Stimulated activated naive B cell treated with anti-CD40 and anti-IgM and Interleukin-4, amounts not matched to agents 10 μg/mL and 1 μg/mL and 100 μg/mL, for 72 hours (primary cell): ENCODE measurements around the gene STK4.

Experiments
- ATAC-seq, 2 donors: fragments of 150-1000 bp; cut with Tn5 transposase; replicated peaks; 2 replicates each; pipeline ENCODE4 v1.10.0; 2021; ENCODE audit warnings: moderate library complexity in 1 of 2
- DNase-seq: peaks from one replicate; pipeline ENCODE4 v3.0.0; 2021
- H3K27ac Mint-ChIP-seq: one replicate; pipeline ENCODE4 v1.8.0; 2022; ENCODE audit warnings: mild to moderate bottlenecking, mixed read lengths
- H3K27me3 Mint-ChIP-seq, 2 donors: one replicate each; pipeline ENCODE4 v1.8.0; 2022; ENCODE audit warnings: mixed read lengths in 2 of 2
- H3K36me3 Mint-ChIP-seq, 2 donors: one replicate each; pipeline ENCODE4 v1.8.0; 2022; ENCODE audit warnings: mixed read lengths in 2 of 2, mild to moderate bottlenecking in 1 of 2
- H3K4me1 Mint-ChIP-seq, 2 donors: one replicate each; pipeline ENCODE4 v1.8.0; 2022; ENCODE audit warnings: mixed read lengths in 2 of 2, mild to moderate bottlenecking in 1 of 2
- H3K4me3 Mint-ChIP-seq, 2 donors: one replicate each; pipeline ENCODE4 v1.8.0; 2022; ENCODE audit warnings: mild to moderate bottlenecking in 2 of 2, mixed read lengths in 2 of 2, moderate library complexity in 1 of 2
- H3K9me3 Mint-ChIP-seq, 2 donors: one replicate each; pipeline ENCODE4 v1.8.0; 2022; ENCODE audit warnings: mixed read lengths in 2 of 2, mild to moderate bottlenecking in 1 of 2

The STK4 gene

DNA sequence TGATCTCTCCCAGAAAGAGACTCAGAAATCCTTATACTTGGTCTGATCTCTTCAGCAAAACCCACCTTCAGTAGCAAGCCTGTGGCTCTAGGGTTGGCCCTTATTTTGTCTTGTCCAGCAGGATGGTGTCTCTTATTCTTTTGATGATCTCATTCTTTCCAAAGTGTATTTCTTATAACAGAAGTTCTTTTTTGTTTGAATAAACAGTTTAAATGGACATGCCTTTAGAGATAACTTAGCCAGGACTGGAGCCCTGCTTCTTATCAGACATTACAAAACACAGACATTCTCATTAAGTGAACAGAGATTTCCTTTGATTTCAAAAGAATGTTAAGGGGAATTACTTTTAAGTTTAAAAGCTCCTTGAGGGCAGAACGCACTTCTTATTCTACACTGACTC, 102.9 kb downstream of the STK4 start:
- ATAC-seq (no peak), DNase-seq (no peak)
- H3K36me3 Mint-ChIP-seq = peaks cover 40 to 56% of the 10 kb centered on the region in 2 donors
- H3K27me3 Mint-ChIP-seq = no peaks in the 10 kb centered on the region
- peaks cover 28 to 47% of the 10 kb centered on the region in 2 donors for H3K4me1 Mint-ChIP-seq
- no peak overlapping the region for H3K27ac Mint-ChIP-seq
- H3K4me3 Mint-ChIP-seq = no peak overlapping the region
- H3K9me3 Mint-ChIP-seq = no peaks in the 10 kb centered on the region

DNA sequence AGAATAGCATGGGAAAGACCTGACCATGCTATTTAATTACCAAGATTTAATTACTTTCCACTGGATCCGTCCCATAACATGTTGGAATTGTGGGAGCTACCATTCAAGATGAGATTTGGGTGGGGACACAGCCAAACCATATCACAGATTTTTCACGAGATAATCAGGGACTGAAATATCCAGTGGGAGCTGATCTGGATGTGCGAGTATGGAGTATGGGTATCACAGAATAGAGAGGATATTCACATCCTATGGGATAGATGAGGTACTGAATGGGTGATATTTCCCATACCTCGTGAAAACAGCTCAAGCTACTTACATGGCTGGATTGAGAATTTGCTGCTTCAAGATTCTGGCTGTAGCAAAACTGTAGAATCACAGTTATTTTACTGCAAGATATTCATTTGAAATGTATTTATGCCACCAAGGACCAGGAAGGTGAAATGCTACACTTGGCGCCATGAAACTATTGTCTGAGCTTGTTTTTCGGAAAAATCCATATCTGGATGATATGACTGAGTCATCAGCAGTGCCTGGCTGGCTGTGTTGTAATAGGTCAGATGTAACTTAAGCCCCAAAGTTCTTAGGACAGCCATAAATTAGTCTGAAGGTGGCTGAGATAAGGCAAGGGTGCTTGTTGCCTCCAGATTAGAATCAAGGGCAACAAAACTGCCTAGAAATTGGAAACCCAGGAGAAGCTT, 104.8 kb downstream of the STK4 start:
- no peak for ATAC-seq
- DNase-seq = no peak
- Mint-ChIP-seq H3K27ac (no peak overlapping the region), H3K4me3 (no peak overlapping the region), H3K4me1 (peaks cover 17 to 31% of the 10 kb centered on the region in 2 donors), H3K36me3 (peaks cover 35 to 51% of the 10 kb centered on the region in 2 donors), H3K27me3 (no peaks in the 10 kb centered on the region), H3K9me3 (no peaks in the 10 kb centered on the region)

DNA sequence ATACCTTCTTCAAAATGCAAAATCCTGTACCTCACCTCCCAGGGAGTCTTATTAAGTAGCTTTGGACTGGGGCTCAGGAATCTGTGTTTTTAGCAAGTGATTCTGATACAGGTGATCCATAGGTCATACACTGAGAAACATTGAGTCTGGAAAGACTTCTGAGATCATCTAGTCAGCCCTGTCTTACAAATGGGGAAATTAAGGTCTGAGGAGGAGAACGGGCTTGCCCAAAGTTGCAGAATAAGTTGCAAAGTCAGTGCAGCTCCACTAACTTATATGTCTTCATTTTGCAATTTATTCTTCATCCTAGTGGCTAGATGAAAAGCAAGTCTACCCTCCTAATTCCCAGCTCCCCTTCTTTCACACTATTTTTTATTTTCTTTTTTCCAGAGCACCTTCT, 105.8 kb downstream of the STK4 start:
- Mint-ChIP-seq H3K4me3 (no peak overlapping the region), H3K4me1 (peaks cover 14 to 27% of the 10 kb centered on the region in 2 donors), H3K36me3 (peaks cover 43 to 52% of the 10 kb centered on the region in 2 donors), H3K27ac (peak overlapping the region; percentile 73), H3K9me3 (no peaks in the 10 kb centered on the region), H3K27me3 (no peaks in the 10 kb centered on the region)
- no peak for ATAC-seq
- DNase-seq = no peak

DNA sequence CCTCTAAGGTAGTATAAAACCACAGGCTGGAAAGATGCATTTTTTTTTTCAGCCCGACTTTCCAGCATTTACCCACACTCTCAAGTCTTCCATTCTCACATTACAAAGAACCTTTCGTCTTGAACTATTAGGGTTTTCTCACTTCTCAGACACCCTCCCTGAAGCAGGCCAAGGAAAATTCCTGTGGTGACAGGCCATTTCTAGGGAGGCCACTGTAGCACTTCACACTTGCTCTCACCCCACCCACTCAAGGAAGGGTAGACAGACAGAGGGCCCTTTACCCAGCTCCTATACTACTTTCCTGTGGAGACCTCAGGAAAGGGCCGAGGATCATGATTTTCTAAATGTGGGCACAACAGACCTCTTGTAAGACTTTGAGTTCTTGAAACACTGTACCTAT, 106.9 kb downstream of the STK4 start:
- Mint-ChIP-seq H3K27ac (no peak overlapping the region), H3K4me3 (no peak overlapping the region), H3K27me3 (no peaks in the 10 kb centered on the region), H3K4me1 (peaks cover 10 to 25% of the 10 kb centered on the region in 2 donors), H3K9me3 (no peaks in the 10 kb centered on the region), H3K36me3 (peaks cover 40 to 48% of the 10 kb centered on the region in 2 donors)
- DNase-seq (no peak), ATAC-seq (no peak)

DNA sequence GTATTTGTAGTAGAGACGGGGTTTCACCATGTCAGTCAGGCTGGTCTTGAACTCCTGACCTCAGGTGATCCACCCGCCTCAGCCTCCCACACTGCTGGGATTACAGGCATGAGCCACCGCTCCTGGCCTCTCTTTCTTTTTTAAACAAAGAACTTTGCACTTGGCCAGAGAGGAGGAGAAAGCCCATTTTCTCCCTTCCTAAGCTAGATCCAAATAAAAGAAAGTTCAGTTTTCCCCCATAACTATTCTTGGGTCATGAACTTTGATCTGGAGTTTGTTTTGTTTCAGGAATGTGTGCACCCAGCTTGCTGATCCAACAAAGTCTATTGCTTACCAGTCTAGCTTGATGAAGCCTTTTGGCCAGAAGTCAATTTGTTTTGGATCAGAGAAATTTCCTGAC, 111.2 kb downstream of the STK4 start:
- ATAC-seq = no peak
- peaks cover 5% of the 10 kb centered on the region in 2 donors for H3K9me3 Mint-ChIP-seq
- no peak for DNase-seq
- no peaks in the 10 kb centered on the region for H3K27me3 Mint-ChIP-seq
- no peak overlapping the region for H3K4me3 Mint-ChIP-seq
- H3K27ac Mint-ChIP-seq = no peak overlapping the region
- peaks cover 0 to 7% of the 10 kb centered on the region in 2 donors for H3K4me1 Mint-ChIP-seq
- peaks cover 46 to 66% of the 10 kb centered on the region in 2 donors for H3K36me3 Mint-ChIP-seq

DNA sequence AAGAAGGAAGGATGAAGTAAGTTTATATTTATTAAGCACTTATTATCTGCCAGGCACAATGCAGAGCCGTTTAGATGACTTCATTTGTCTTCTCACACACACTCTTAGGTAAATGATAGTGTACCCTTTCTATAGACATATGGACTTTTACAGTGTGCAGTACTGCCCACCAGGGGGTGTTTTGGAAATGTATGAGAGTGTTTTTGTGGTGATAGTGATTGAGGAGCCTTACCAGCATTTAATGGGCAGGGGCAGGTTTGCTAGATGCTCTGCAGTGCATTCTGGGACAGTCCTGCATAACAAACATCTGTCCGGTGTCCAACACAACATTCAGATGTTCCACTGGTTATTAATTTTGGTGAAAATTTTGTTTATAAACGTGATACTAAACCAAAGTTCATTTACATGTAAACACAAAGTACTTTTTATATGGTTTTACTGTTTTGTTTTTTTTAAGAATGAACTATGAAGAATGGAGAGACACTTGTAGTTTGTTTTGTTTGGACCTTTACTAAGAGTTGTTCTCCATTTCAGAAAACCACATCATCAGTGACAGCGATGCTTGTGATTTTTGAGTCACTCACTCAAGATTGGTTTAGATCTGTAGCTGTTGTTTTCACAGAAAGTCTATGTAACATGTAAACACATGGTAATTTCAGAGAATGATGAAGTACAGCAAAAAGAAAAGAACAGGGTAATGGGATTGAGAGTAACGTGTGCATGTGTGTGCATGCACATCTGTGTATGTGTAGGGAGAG, 114.7 kb downstream of the STK4 start:
- Mint-ChIP-seq H3K4me1 (peaks cover 15 to 38% of the 10 kb centered on the region in 2 donors), H3K27me3 (no peaks in the 10 kb centered on the region), H3K9me3 (peaks cover 5 to 9% of the 10 kb centered on the region in 2 donors), H3K36me3 (peaks cover 66 to 86% of the 10 kb centered on the region in 2 donors), H3K27ac (no peak overlapping the region), H3K4me3 (no peak overlapping the region)
- no peak for DNase-seq
- peak; percentile 41 to 42 for ATAC-seq

DNA sequence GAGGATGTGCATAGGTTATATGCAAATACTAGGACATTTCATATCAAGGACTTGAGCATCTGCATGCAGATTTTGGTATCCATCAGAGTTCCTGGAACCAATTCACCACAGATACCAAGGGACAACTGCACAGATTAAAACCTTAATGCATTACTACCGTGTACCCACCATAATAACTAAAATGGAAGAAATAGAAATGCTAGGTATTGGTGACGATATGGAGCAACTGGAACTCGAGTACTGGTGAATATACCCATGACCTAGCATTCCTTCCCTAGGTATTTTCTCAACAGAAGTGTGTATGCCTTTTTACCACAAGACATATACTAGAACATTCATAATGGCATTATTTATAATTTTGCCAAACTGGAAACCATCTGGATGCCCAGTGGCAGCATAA, 116.2 kb downstream of the STK4 start:
- Mint-ChIP-seq H3K4me3 (no peak overlapping the region), H3K27me3 (no peaks in the 10 kb centered on the region), H3K36me3 (peaks cover 64 to 86% of the 10 kb centered on the region in 2 donors), H3K9me3 (peaks cover 5 to 9% of the 10 kb centered on the region in 2 donors), H3K4me1 (peaks cover 24 to 52% of the 10 kb centered on the region in 2 donors), H3K27ac (peak overlapping the region; percentile 31)
- ATAC-seq (no peak), DNase-seq (no peak)

DNA sequence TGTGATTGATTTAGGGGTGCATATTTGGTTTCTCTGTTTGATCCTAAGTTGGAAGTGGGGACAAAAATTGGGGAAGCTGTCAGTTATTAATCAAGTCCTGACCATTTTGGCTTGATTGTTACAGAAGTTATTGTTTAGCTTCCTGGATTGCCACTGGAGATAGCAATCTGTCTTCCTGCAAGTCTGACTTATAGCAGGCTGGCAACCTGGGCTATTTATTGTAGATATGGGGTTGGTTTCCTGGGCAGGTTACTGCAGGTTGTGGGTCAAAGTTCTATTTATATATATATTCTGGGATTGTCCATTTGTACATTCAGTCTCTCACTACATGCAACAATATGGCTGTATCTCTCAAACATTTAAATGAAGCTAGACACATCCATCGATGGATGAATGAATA, 116.8 kb downstream of the STK4 start:
- ATAC-seq = no peak
- Mint-ChIP-seq H3K36me3 (peaks cover 68 to 93% of the 10 kb centered on the region in 2 donors), H3K4me3 (peak overlapping the region in 1 of 2 donors; percentile 8), H3K27me3 (no peaks in the 10 kb centered on the region), H3K27ac (peak overlapping the region; percentile 31), H3K9me3 (peaks cover 5 to 9% of the 10 kb centered on the region in 2 donors), H3K4me1 (peaks cover 28 to 59% of the 10 kb centered on the region in 2 donors)
- DNase-seq = no peak

DNA sequence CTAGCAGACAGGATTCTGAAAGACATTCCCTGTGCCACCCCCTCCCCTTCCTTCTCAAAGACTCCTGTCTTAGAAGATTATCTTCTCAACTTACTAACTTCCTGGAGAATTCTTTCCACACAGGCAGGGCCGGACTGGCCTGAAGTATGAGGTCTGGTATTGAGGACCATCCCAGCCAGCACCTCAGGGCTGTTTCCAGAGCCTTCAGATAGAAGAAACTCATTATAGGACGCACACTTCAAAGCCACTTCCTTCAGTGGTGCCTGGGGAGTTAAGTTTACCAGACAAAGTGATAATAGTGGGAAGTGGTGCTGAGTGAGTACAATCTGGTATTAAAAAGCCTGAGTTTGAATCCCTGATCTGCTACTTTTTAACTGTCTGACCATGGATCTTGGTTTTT, 119.0 kb downstream of the STK4 start:
- DNase-seq (no peak), ATAC-seq (peak; percentile 18 to 29)
- peaks cover 65 to 94% of the 10 kb centered on the region in 2 donors for H3K36me3 Mint-ChIP-seq
- peak overlapping the region; percentile 42 for H3K27ac Mint-ChIP-seq
- peaks cover 5 to 9% of the 10 kb centered on the region in 2 donors for H3K9me3 Mint-ChIP-seq
- no peaks in the 10 kb centered on the region for H3K27me3 Mint-ChIP-seq
- H3K4me3 Mint-ChIP-seq = no peak overlapping the region
- H3K4me1 Mint-ChIP-seq = peaks cover 31 to 70% of the 10 kb centered on the region in 2 donors

DNA sequence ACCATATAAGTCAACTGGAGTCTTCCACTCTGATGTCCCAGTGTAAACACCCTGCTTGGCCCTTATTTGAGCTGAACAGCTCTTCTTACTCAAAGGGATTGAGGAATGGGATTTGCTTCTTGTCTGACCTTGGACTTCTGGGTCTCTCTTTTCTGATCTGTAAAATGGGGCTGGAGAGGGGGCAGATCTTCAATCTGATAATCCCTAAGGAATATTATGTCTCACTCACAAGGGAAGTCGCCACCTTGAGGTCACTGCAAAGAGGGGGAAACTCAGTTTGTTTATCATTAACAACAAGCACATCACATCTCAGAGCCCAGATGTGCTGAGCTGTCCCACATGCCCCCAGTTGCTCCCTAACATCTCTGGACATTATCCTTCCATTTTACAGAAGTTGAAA, 119.6 kb downstream of the STK4 start:
- H3K9me3 Mint-ChIP-seq = peaks cover 5 to 9% of the 10 kb centered on the region in 2 donors
- ATAC-seq (peak in 1 of 2 donors; percentile 1), DNase-seq (no peak)
- H3K4me3 Mint-ChIP-seq = no peak overlapping the region
- H3K27me3 Mint-ChIP-seq = no peaks in the 10 kb centered on the region
- H3K36me3 Mint-ChIP-seq = peaks cover 59 to 94% of the 10 kb centered on the region in 2 donors
- H3K27ac Mint-ChIP-seq = peak overlapping the region; percentile 42
- peaks cover 31 to 70% of the 10 kb centered on the region in 2 donors for H3K4me1 Mint-ChIP-seq

DNA sequence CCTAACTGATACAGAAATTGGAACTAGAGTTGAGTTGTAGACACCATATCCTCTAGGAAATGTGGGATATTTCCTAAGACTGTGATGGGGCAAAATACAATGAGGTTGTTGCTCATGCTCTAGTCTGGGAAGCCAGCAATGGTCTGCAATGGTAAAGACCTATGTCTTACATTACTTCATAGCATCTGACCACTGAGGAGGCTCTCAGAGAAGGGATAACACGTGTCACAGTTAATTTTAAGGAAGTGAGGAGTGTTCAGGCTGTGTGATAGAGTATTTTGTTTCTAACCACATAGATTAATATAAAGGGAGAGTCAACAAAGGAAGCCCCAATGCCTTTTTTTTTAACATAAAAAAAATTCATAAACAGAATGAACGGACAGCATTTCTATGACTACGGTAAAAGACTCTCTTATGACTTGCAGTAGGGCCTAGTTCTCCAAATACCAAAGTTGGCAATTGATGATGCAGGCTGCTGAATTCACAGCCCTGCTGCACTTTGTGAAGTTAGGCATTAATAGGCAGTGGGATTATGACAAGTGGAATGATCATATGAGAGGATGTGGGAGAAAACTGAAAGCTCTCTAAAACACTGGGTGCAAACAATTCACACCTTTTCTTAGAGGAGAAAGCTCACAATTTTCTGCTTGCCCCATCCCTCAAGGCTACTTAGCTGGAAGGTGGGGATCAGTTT, 120.9 kb downstream of the STK4 start:
- Mint-ChIP-seq H3K4me1 (peaks cover 31 to 64% of the 10 kb centered on the region in 2 donors), H3K36me3 (peaks cover 47 to 88% of the 10 kb centered on the region in 2 donors), H3K9me3 (peaks cover 0 to 5% of the 10 kb centered on the region in 2 donors), H3K4me3 (no peak overlapping the region), H3K27ac (peak overlapping the region; percentile 91), H3K27me3 (no peaks in the 10 kb centered on the region)
- no peak for DNase-seq
- peak; percentile 50 to 63 for ATAC-seq

DNA sequence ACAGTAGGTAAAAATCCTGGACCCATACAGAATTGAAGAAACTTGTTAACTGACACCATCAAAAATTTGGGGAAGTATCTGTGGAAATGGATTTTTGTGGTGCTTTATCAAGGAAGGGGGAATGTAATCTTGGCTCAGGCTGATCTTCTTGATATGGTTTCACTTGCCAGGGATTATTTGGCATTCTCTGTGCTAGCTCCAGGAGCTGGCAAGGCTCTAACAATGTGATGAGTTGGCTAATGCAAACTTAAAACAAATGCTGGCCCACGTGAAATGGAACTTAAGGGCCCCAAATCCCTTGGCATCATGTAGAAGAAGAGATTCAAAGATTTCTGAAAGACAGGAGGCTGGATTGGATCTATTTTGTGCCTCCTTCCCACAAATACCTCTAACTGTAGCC, 121.5 kb downstream of the STK4 start:
- Mint-ChIP-seq H3K4me3 (no peak overlapping the region), H3K36me3 (peaks cover 45 to 86% of the 10 kb centered on the region in 2 donors), H3K27ac (peak overlapping the region; percentile 91), H3K27me3 (no peaks in the 10 kb centered on the region), H3K4me1 (peaks cover 29 to 61% of the 10 kb centered on the region in 2 donors), H3K9me3 (peaks cover 0 to 3% of the 10 kb centered on the region in 2 donors)
- DNase-seq (no peak), ATAC-seq (no peak)

DNA sequence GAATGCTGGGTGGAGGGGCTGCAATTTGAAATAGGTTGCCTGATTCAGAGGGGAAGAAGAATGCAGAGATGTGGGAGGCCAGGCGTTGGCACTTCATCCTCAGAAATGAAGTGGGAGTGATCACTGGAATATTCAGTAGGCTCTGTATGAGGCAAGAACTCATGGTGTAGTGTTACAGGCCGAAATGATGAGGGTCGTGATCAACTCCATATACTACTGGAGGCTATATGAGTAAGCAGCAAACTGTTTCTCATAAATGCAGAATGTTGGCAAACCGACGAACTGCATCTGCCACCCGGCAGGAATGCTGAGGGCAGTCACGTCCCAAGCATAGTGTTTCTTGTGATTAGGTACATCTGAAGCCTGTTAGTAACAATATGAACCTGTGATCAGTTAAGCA, 121.9 kb downstream of the STK4 start:
- Mint-ChIP-seq H3K36me3 (peaks cover 40 to 83% of the 10 kb centered on the region in 2 donors), H3K9me3 (no peaks in the 10 kb centered on the region), H3K27me3 (no peaks in the 10 kb centered on the region), H3K4me3 (no peak overlapping the region), H3K4me1 (peaks cover 26 to 57% of the 10 kb centered on the region in 2 donors), H3K27ac (peak overlapping the region; percentile 65)
- DNase-seq (no peak), ATAC-seq (no peak)

DNA sequence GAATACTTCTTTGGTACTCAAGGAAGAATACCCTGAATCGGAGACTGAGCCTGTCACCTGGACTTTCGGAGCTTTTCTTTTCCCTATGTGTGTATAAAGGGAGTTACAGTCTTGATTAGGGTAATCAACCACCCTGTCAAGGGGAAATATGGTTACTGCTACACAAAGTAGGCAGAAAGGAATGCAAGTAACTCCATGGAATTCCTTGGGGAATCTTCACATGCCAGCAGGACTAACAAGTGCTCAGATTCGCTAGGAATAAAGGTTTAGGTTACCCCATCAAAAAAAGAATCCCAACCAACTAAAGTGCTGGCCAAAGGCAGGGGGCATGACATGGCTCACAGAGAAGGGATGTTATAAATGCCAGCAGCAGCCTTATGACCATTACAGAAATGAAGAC, 124.2 kb downstream of the STK4 start:
- Mint-ChIP-seq H3K4me1 (peaks cover 21 to 45% of the 10 kb centered on the region in 2 donors), H3K27ac (no peak overlapping the region), H3K9me3 (no peaks in the 10 kb centered on the region), H3K36me3 (peaks cover 29 to 74% of the 10 kb centered on the region in 2 donors), H3K27me3 (no peaks in the 10 kb centered on the region), H3K4me3 (no peak overlapping the region)
- no peak for ATAC-seq
- no peak for DNase-seq
